GM18867 (cell line): ENCODE measurements around the gene NUP210.
A peak's percentile ranks its signal among the peaks of the same experiment; 100 is the strongest.
"Not testable (repeated sequence)": the region's sequence is repeated elsewhere in the genome, so short reads cannot be mapped to it uniquely, and the experiment has no call there.

Experiments
- ATAC-seq: cut with Tn5 transposase; IDR thresholded peaks from one replicate; pipeline ENCODE4 v1.9.1; 2021; ENCODE audit warnings: mild to moderate bottlenecking, moderate library complexity; ENCODE audit not compliant: unreplicated experiment

NUP210 gene

DNA sequence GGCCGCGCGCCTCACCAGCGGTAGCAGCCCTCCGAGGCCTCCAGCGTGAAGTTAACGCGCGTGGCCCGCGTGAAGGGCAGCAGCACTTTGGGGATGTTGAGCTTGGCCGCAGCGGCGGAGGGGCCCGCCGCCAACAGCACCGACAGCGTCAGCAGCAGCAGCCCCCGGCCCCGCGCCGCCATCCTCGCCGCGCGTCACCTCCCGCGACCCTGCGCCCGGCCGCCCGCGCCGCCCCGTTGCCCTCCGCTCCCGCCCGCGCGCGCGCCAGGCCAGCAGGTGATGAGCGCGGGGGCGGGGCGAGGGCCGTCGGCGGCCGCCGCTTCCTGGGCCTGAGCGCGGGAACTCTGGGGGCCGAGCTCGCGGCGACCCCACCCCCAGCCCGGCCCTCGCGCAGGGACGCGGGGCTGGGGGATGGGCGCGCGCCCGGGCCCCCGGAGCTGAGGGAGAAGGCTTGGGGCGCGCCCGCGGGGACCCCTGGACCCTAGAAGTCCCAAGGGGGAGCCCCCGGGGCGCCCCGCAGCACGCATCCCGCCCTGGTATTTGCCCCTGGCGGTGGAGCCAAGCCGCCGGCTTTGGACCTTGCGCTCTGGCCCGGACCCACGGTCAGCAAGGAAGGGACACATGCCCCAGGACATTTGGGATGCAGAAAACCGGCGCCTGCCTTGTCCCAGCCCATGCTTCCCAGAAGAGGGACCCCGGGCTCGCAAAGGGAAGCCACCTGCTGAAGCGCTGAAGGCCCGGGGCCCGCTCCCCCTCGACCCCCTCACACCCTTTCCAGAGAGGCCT, at the start of gene NUP210:
Gene NUP210, minus strand, starts transcription at position 278 of the 786 bp plus-strand sequence. Its CDS starts 96 bp downstream, at position 182.
- ATAC-seq = peak; percentile 51

DNA sequence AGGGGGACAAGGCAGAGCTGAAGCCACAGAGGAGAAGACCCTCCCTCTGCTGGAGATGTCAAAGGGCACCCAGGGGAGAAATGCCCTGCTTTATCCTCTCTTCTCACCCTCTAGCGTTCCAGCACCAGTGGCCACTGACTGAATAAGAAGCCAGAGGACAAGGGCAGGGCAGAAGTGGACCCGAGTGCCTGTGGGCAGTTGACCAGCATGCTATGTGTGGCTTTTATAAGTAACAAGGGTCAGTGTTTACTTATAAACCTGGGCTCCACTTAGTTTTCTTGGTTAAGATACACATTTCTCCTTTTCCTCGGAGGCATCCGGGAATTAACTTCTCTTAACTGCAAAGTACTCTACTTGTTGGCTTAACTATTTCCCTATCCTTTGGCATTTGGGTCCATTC, 46.7 kb upstream of the NUP210 start:
- ATAC-seq = no peak

GRCh38 chr3:13465236-13465873, 45.2 kb upstream of the NUP210 start:
- ATAC-seq = no peak

- ATAC-seq = no peak
Measured at GRCh38 chr3:13463618-13464400, 43.7 kb upstream of the NUP210 start.

GRCh38 chr3:13462822-13463221, 42.7 kb upstream of the NUP210 start:
- ATAC-seq = no peak

DNA sequence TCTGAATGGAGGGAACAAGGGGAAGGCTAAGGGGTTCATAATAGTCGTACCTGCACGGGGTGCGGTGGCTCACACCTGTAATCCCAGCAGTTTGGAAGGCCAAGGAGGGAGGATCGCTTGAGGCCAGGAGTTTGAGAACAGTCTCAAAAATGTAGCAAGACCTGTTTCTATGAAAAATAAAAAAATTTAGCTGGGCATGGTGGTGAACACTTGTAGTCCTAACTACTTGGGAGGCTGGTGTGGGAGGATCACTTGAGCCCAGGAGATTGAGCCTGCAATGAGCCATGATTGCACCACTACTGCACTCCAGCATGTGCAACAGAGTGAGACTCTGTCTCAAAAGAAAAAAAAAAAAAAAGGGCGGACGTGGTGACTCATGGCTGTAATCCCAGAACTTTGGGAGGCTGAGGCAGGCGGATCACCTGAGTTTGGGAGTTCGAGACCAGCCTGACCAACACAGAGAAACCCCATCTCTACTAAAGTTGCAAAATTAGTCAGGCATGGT, 42.1 kb upstream of the NUP210 start:
- ATAC-seq = no peak

DNA sequence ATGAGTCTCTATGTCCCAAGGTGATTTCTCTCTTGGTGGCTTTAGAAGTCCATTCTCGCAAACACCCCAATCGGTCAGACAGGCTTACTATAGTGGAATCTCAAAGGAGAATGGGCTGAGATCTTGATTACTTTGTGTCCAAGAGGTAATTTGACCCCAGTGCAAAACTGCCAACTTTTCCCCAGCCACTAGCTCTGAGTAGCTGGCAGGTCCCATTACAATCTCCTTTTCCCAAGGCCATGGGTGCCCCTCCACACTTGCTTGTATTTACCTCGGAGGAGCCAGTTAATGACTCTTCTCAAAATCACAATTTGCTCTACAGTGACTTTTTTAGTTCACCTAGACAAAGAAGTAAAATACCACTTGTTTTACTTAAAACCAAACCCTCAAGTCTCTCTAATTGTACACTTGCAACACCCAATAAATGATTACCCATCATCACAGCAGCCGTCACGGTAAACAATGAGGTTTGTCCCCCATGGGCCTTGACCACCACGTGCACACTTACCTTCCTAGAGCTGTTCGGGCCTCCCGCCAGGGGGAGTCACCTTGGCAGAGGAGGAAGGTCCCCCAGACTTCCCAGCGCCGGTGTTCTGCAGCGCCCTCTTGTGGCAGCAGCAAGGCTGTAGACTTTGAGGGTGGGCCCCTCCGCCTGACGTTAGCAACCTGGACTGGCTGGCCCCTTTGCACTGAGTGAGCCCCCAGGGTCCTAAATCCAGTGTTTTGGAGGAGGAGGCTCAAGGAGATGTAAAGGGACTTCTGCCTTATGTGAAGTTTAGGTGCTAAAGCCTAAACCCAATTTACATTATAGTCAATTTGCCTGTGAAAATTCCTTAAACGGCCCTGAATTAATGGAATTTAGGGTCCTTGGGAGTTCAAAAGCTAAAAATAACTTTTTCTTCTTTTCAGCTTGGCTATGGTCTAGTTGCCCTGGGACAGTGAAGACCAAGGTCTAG, 41.3 kb upstream of the NUP210 start:
- peak; percentile 72 for ATAC-seq

DNA sequence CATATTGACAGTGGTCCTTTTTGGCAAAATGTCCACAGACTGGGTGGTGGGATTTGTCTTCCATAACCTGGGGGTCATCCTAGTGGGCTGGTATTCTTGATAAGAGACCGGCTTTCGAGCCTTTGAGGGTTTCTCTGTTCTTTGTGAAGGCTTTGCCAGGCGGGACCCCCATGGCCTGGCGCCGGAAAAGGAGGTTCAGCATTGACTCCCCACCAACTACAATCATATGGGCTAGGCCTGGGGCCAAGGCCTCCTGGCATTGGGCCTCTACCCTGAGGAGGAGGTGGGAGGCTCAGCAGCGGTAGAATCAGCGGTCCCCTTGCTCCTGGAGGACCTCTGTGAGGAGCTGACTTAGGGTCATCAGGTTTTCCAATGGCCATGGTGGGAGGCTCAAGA, 40.2 kb upstream of the NUP210 start:
- ATAC-seq = no peak

DNA sequence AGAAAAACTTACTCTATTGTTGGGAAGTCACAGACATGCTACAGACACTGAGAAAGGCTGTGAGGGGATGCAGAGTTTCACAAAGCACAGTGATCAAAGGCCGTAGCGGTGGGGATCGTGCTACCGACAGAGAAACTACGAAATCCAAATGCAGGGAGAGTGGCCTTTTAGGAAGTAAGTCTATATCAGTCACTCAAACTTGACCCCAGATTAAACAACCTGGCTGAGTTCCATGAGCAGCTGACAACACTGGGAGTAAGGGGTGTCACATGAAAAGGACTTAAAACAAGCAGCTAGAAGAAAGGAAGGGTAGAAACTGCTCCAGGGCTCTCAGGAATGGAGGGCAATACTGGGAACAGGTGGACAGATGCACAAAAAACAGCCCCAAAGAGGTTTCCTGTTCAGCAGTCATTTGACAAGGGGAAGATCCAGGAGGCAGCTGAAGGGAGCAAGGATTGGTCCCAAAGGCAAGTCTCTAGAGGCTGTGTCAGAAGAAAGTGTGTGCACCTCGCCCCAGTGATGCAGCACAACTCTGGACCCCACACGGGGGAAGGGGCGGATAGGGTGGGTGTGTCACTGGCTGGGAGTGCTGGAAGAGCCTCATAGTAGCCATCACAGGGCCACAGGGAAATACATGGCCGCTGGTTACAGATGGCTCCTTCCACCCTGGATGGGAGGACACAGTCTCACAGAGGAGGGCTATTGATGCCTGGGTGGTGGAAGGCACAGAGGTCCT, 39.7 kb upstream of the NUP210 start:
- ATAC-seq = no peak

DNA sequence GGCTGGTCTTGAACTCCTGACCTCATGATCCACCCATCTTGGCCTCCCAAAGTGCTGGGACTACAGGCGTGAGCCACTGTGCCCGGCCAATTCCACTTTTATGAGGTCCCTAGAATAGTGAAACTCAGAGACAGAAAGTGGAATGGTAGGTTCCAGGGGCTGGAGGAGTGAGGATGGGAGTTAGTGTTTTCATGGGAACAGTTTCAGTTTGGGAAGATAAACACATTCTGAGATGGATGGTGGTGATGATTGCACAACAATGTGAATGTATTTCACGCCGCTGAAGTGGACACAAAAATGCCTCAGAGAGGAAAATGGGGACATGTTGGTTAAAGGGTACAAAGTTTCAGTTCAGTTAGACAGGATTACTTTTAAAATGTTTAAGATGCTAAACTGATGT, 37.5 kb upstream of the NUP210 start:
- ATAC-seq = no peak

DNA sequence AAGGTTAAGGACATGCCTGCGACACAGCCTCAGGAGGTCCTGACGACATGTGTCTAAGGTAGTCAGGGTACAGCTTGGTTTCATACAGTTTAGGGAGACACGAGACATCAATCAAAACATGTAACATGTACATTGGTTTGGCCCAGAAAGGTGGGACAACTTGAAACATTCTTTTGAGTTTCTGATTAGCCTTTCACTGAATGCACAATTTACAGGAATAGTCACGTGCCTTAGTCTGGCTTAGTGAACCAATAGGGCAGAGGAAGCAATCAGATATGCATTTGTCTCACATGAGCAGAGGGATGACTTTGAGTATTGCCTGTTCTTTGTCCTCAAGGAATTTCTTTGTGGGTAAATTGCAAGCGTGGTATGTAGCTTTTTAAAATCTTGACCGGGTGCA, 35.5 kb upstream of the NUP210 start:
- no peak for ATAC-seq

DNA sequence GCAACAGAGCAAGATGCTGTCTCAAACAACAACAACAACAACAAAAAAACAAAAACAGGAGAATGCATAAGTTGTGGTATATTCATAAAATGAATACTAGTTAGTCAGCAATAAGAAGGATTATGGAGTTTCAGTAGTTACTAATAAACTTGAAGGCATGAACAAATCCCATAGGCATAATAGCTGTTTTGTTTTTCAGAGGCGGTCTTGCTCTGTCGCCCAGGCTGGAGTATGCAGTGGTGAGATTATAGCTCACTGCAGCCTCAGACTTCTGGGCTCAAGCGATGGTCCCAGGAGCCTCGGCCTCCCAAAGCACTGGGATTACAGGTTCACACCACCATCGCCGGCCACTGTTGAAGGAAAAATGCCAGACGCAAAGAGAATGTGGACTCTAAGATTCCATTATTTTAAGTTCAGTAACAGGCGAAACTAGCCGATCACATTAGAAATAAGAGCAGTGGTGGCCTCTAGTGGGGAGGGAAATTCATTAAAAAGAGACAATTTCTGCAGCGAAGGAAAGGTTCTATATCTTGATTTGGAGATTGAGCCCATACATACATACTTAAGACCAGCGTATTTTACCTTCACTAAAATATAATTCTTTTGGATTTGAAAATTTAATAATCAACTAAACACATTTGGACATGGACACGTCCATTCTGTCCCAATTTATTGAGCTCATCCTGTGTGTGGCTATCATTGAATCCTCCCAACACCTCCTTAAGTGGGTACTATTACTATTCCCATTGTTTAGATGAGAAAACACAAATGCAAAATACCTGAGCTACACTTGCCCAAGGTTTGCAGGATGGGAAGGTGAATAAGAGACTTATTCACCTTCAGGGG, 32.6 kb upstream of the NUP210 start:
- peak; percentile 26 for ATAC-seq

GRCh38 chr3:13451301-13451673, 31.2 kb upstream of the NUP210 start:
- ATAC-seq = peak; percentile 2

DNA sequence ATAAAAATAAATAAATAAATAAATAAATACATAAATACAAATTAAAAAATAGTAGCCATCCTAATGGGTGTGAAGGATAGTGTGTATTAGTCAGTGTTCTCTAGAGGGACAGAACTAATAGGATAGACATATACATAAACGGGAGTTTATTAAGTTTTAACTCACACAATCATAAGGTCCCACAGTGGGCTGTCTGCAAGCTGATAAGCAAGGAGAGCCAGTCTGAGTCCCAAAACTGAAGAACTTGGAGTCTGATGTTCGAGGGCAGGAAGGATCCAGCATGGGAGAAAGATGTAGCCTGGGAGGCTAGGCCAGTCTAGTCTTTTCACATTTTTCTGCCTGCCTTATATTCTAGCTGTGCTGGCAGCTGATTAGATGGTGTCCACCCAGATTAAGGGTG, 22.8 kb upstream of the NUP210 start:
- not testable (repeated sequence) for ATAC-seq

DNA sequence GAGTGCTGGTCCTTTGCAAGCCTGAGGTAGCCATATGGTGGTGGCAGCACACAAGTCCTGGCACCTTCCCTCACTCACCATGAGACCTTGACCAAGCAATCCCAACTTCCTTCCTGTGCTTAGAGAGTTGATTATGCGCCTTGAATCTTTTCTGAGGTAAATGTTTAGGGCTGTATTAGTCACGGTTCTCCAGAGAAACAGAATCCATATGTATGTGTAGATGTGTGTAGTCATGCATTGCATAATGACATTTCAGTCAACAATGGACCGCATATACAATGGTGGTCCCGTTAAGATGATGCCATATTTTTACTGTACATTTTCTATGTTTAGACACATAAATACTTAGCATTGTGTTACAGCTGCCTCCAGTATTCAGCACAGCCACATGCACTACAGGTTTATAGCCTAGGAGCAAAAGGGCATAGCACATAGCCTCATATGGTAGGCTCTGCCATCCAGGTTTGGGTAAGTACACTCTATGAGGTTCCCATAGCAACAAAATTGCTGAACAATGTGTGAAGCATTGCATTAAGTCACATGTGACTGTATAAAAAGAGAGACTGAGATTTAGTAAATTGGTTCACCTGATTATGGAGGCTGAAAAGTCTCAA, 20.2 kb upstream of the NUP210 start:
- ATAC-seq = no peak

GRCh38 chr3:13436213-13436612, 16.1 kb upstream of the NUP210 start:
- not testable (repeated sequence) for ATAC-seq

- no peak for ATAC-seq
Measured at GRCh38 chr3:13433912-13434311, 13.8 kb upstream of the NUP210 start.

DNA sequence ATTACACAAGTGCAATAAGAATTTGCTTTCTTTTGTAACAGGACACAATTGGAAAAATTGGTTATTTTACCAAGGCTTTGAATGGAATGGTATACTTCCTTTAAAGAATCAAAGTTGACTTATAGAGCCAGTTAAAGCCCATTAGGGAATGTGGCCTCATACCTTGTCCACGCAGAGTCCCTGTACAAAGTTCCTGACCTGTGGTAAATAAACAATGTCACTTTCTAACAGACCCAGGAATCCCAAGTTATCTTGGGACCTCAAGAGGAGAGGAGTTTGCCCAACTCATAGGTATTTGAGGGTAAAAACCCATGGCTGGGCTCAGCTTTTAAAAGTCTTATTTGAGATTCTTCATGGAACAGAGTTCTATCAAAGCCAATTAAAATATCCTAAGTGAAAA, 12.0 kb upstream of the NUP210 start:
- no peak for ATAC-seq
